Neuronal stem cell (in vitro differentiated cells): ENCODE measurements around the gene MRPL12.

Experiments
- DNase-seq: peaks from one replicate; pipeline ENCODE4 v3.0.0-alpha.2; 2013; ENCODE audit warnings: low spot score
- H2AFZ ChIP-seq: one replicate; pipeline ENCODE4 v1.6.1; 2013; ENCODE audit warnings: mild to moderate bottlenecking, low read length, inconsistent platforms
- H2AK5ac ChIP-seq: 2 replicates; pipeline ENCODE4 v1.6.1; 2013; ENCODE audit warnings: low read depth, mild to moderate bottlenecking, inconsistent platforms, low read length, moderate library complexity, mixed read lengths
- H2BK120ac ChIP-seq: 2 replicates; pipeline ENCODE4 v1.6.1; 2013; ENCODE audit warnings: low read depth, mild to moderate bottlenecking, inconsistent platforms, low read length, moderate library complexity, mixed read lengths
- H2BK12ac ChIP-seq: one replicate; pipeline ENCODE4 v1.6.1; 2013; ENCODE audit warnings: low read length, inconsistent platforms
- H2BK15ac ChIP-seq: 2 replicates; pipeline ENCODE4 v1.6.1; 2013; ENCODE audit warnings: mild to moderate bottlenecking, low read length, inconsistent platforms, mixed read lengths
- H2BK5ac ChIP-seq: one replicate; pipeline ENCODE4 v1.6.1; 2013; ENCODE audit warnings: inconsistent platforms, mild to moderate bottlenecking, low read length, moderate library complexity
- H3K14ac ChIP-seq: one replicate; pipeline ENCODE4 v1.6.1; 2013; ENCODE audit warnings: low read length, inconsistent platforms
- H3K18ac ChIP-seq: 2 replicates; pipeline ENCODE4 v1.6.1; 2013; ENCODE audit warnings: low read length, inconsistent platforms
- H3K23ac ChIP-seq: 2 replicates; pipeline ENCODE4 v1.6.1; 2013; ENCODE audit warnings: low read depth, mild to moderate bottlenecking, mixed read lengths, low read length, inconsistent platforms; ENCODE audit not compliant: poor library complexity
- H3K27ac ChIP-seq: replicated peaks from 3 replicates; pipeline ENCODE4 v1.5.1; 2013; ENCODE audit warnings: low read length, inconsistent platforms
- H3K27me3 ChIP-seq, 3 experiments: 2 replicates each; pipeline ENCODE4 v1.6.1; 2013; ENCODE audit warnings: low read length in 3 of 3, mild to moderate bottlenecking in 2 of 3, inconsistent platforms in 1 of 3, low read depth in 1 of 3, mixed read lengths in 1 of 3, moderate library complexity in 1 of 3; ENCODE audit not compliant: control insufficient read depth in 3 of 3, insufficient read depth in 3 of 3
- H3K36me3 ChIP-seq, 2 donors: replicated peaks in 1 of 2; 2 replicates each; pipeline ENCODE4 v1.6.1; 2013; ENCODE audit warnings: low read length in 2 of 2; ENCODE audit not compliant: control insufficient read depth in 2 of 2, insufficient read depth in 2 of 2
- H3K4ac ChIP-seq: 2 replicates; pipeline ENCODE4 v1.6.1; 2013; ENCODE audit warnings: inconsistent platforms, mild to moderate bottlenecking, low read length, moderate library complexity
- H3K4me1 ChIP-seq, 2 donors: 1 replicate in 1 of 2; 2 replicates in 1 of 2; pipeline ENCODE4 v1.6.1; 2013; ENCODE audit warnings: low read length in 2 of 2, low read depth in 1 of 2; ENCODE audit not compliant: control insufficient read depth in 2 of 2, insufficient read depth in 1 of 2
- H3K4me2 ChIP-seq: one replicate; pipeline ENCODE4 v1.6.1; 2013; ENCODE audit warnings: mild to moderate bottlenecking, low read length, inconsistent platforms; ENCODE audit not compliant: insufficient read depth, poor library complexity, severe bottlenecking
- H3K4me3 ChIP-seq, 2 donors: 2 replicates each; pipeline ENCODE4 v1.5.1; 2013; ENCODE audit warnings: low read length in 2 of 2, mild to moderate bottlenecking in 2 of 2, inconsistent platforms in 1 of 2, moderate library complexity in 1 of 2
- H3K79me1 ChIP-seq: one replicate; pipeline ENCODE4 v1.6.1; 2013; ENCODE audit warnings: low read depth, mild to moderate bottlenecking, inconsistent platforms, low read length, moderate library complexity
- H3K9ac ChIP-seq: one replicate; pipeline ENCODE4 v1.6.1; 2013; ENCODE audit warnings: mild to moderate bottlenecking, low read depth, low read length, inconsistent platforms; ENCODE audit not compliant: poor library complexity
- H3K9me3 ChIP-seq, 2 donors: replicated peaks in 1 of 2; 2 replicates each; pipeline versions ENCODE3 to v1.6.1; 2013; ENCODE audit warnings: low read length in 2 of 2, mild to moderate bottlenecking in 2 of 2, inconsistent platforms in 1 of 2, low read depth in 1 of 2, mixed read lengths in 1 of 2, moderate library complexity in 1 of 2; ENCODE audit not compliant: control insufficient read depth in 2 of 2, insufficient read depth in 1 of 2
- H4K8ac ChIP-seq: one replicate; pipeline ENCODE4 v1.6.1; 2013; ENCODE audit warnings: low read depth, mild to moderate bottlenecking, inconsistent platforms, low read length, moderate library complexity
- H4K91ac ChIP-seq: one replicate; pipeline ENCODE4 v1.6.1; 2013; ENCODE audit warnings: low read length, low read depth, mild to moderate bottlenecking, inconsistent platforms; ENCODE audit not compliant: poor library complexity
- WGBS, 2 donors: extraction: QIAGEN DNeasy Blood & Tissue Kit; methylation state at CpG; one replicate each; pipeline ENCODE4 v1.1.7; 2013; ENCODE audit warnings: missing lambda C conversion rate in 2 of 2, mixed read lengths in 1 of 2; ENCODE audit not compliant: insufficient read length in 2 of 2, insufficient replicate concordance in 1 of 2; ENCODE audit errors: extremely low coverage in 2 of 2; 5-methylcytosine and 5-hydroxymethylcytosine counted together

Gene MRPL12

GRCh38 chr17:81666342-81667191 lies 36.6 kb upstream of the MRPL12 start, which contains the start of the genes CCDC137 and OXLD1:
Gene CCDC137 (plus strand): TSS chr17:81666737. CDS start chr17:81666767, 30 bp downstream.
Gene OXLD1 (minus strand): TSS chr17:81666605. CDS start chr17:81666577, 28 bp downstream.
- H4K91ac ChIP-seq = peak within 1 kb of the TSS; percentile 64
- WGBS, 2 donors = no CpG with 5 or more reads among the region's 96 CpGs

GRCh38 chr17:81667754-81668153 lies 35.4 kb upstream of the MRPL12 start:
- Histone ChIP-seq H2BK15ac (no peak overlapping the region), H2BK5ac (peak overlapping the region; percentile 24), H3K4ac (no peak overlapping the region), H2BK120ac (no peak overlapping the region), H4K91ac (no peak overlapping the region), H3K9me3 (peaks cover 0 to 2% of the 10 kb centered on the region in 2 donors), H3K23ac (no peak overlapping the region), H3K4me2 (no peak overlapping the region), H3K4me3 (peak overlapping the region in 1 of 2 donors; percentile 16), H2AK5ac (no peak overlapping the region), H3K14ac (no peak overlapping the region), H3K4me1 (peaks cover 10 to 12% of the 10 kb centered on the region in 2 donors), H3K9ac (no peak overlapping the region), H2BK12ac (no peak overlapping the region), H2AFZ (no peak overlapping the region), H3K79me1 (peaks cover 27% of the 10 kb centered on the region), H3K27me3 (no peaks in the 10 kb centered on the region), H3K18ac (no peak overlapping the region), H3K27ac (no peak overlapping the region), H4K8ac (no peak overlapping the region), H3K36me3 (peaks cover 48 to 63% of the 10 kb centered on the region in 2 donors)
- DNase-seq = no peak
- no CpG with 5 or more reads among the region's 18 CpGs for WGBS, 2 donors

More at GRCh38 chr17:81666342-81667191, 36.6 kb upstream of the MRPL12 start, which contains the start of the genes CCDC137 and OXLD1:
- Histone ChIP-seq H3K4ac (peak within 1 kb of the TSS; percentile 53), H3K23ac (peak within 1 kb of the TSS; percentile 100), H3K27me3 (no peaks in the 10 kb centered on the region), H3K18ac (peak within 1 kb of the TSS; percentile 99), H3K9me3 (peaks cover 0 to 2% of the 10 kb centered on the region in 2 donors), H3K4me2 (peak within 1 kb of the TSS; percentile 89), H3K14ac (peak within 1 kb of the TSS; percentile 56), H3K27ac (peak within 1 kb of the TSS; percentile 56), H2BK15ac (no peak within 1 kb of the TSS), H2BK120ac (peak within 1 kb of the TSS; percentile 98), H2AK5ac (peak within 1 kb of the TSS; percentile 98), H2AFZ (peak within 1 kb of the TSS; percentile 93), H3K4me1 (peaks cover 10 to 12% of the 10 kb centered on the region in 2 donors), H4K8ac (no peak within 1 kb of the TSS), H3K79me1 (peaks cover 21% of the 10 kb centered on the region), H3K9ac (peak within 1 kb of the TSS; percentile 100), H2BK12ac (peak within 1 kb of the TSS; percentile 22), H2BK5ac (peak within 1 kb of the TSS; percentile 66), H3K36me3 (peaks cover 37 to 51% of the 10 kb centered on the region in 2 donors), H3K4me3 (peak within 1 kb of the TSS; percentile 85 to 99)
- DNase-seq = peak; percentile 92

- H2BK12ac ChIP-seq = no peak overlapping the region
- no peak overlapping the region for H3K4me2 ChIP-seq
- H3K23ac ChIP-seq = peak overlapping the region; percentile 43
- no peak overlapping the region for H2BK120ac ChIP-seq
- no peak overlapping the region for H2AFZ ChIP-seq
- H2BK15ac ChIP-seq = no peak overlapping the region
- no peak overlapping the region for H3K4ac ChIP-seq
- WGBS, 2 donors = no CpG with 5 or more reads among the region's 18 CpGs
- peaks cover 16% of the 10 kb centered on the region for H3K79me1 ChIP-seq
- no peak overlapping the region for H3K18ac ChIP-seq
- H3K4me1 ChIP-seq = peaks cover 3 to 5% of the 10 kb centered on the region in 2 donors
- no peak overlapping the region for H2BK5ac ChIP-seq
- no peak overlapping the region for H3K14ac ChIP-seq
- no peak for DNase-seq
- no peaks in the 10 kb centered on the region for H3K9me3 ChIP-seq
- no peak overlapping the region for H2AK5ac ChIP-seq
- H3K36me3 ChIP-seq = peaks cover 54 to 81% of the 10 kb centered on the region in 2 donors
- H3K9ac ChIP-seq = no peak overlapping the region
- no peak overlapping the region for H3K4me3 ChIP-seq
- no peak overlapping the region for H4K91ac ChIP-seq
- no peak overlapping the region for H3K27ac ChIP-seq
- no peaks in the 10 kb centered on the region for H3K27me3 ChIP-seq
- no peak overlapping the region for H4K8ac ChIP-seq
These were observed 30.7 kb upstream of the MRPL12 start for GRCh38 chr17:81672504-81672903.

GRCh38 chr17:81672954-81673353 lies 30.2 kb upstream of the MRPL12 start:
- Histone ChIP-seq H3K4me2 (no peak overlapping the region), H2AK5ac (no peak overlapping the region)

More at GRCh38 chr17:81672954-81673353, 30.2 kb upstream of the MRPL12 start:
- WGBS, 2 donors = no CpG with 5 or more reads among the region's 16 CpGs
- Histone ChIP-seq H3K18ac (no peak overlapping the region), H3K9me3 (no peaks in the 10 kb centered on the region), H3K27ac (no peak overlapping the region), H3K14ac (no peak overlapping the region), H3K4me1 (peaks cover 0 to 3% of the 10 kb centered on the region in 2 donors), H3K4ac (no peak overlapping the region), H3K27me3 (no peaks in the 10 kb centered on the region), H3K36me3 (peaks cover 51 to 76% of the 10 kb centered on the region in 2 donors), H2AFZ (no peak overlapping the region), H3K79me1 (peaks cover 12% of the 10 kb centered on the region), H3K23ac (no peak overlapping the region), H4K91ac (no peak overlapping the region), H3K9ac (no peak overlapping the region), H3K4me3 (no peak overlapping the region), H2BK15ac (no peak overlapping the region), H2BK12ac (no peak overlapping the region), H4K8ac (no peak overlapping the region), H2BK5ac (no peak overlapping the region), H2BK120ac (no peak overlapping the region)
- DNase-seq = no peak
